DMS 273 (cell line): Measurements from ENCODE around the gene PPP2R2C.
A peak's percentile ranks its signal among the peaks of the same experiment; 100 is the strongest.

Experiments used
- DNase-seq: peaks from one replicate; lab custom pipeline; 2025; ENCODE audit not compliant: unreplicated experiment; lab: John Stamatoyannopoulos, UW

The PPP2R2C gene

DNA sequence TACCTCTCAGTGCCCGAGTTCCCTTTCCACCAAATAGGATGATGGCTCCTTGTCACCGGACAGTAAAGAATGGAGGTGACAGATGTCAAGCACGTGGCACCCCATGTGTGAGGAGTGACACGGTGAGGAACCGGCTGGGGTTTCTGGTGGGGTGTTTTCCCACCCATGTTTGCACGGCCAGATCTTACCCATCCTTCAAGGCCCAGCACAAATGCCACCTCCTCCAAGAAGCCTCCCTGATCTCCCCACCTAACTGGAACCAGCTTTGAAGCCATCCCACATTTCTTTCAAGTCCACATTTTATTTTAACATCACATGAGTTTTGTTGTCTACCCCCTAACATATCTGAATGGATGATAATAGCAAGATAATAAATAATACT, 139.8 kb downstream of the PPP2R2C start:
- no peak for DNase-seq

DNA sequence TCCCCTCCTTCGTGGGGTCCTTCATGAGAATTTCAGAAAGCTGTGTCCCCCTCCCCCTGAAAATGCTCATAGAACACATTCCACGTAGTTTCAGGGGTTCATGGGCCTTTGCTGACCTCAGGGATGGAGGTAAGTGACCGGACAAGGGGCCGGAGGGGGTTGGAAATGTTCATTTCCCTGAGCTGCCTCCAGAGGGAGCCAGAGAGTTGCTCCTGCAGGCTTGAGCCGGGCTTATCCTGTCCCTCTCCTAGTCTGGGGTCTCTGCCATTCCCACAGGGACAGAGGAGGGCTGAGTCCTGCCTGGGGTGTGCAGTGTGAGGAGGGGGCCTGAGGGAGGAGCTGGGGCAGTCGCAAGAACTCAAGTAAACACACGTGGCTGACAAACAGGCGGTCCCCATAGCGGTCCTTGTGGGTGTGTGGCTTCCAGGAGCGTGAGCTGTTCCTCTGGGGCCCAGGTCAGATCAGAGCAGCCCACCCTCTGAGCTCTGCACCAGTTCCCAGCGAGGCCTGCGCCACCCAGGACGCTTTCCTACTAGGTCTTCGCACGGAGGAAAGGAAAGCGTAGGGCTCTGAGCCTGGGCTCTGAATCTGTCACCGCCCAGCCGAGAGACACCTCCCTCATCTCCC, 140.3 kb downstream of the PPP2R2C start:
- peak; percentile 34 for DNase-seq

DNA sequence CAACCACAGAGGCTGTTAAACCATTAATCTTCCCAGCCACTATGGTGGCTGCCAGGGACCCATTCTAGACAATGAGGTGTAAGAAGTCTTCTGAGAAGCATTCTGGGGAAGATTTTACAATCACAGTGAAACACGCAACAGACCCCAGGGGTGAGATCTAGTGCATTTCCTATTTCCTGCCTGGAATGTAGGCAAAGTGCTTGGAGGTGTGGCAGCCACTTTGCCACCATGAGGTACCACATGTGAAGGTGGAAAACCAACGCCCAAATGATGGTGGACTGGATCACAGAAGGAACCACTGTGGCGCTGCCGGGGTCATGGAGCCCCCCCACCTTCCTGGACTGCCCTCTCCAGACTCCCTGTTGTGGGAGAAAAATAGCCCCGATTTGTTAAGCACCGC, 140.9 kb downstream of the PPP2R2C start:
- DNase-seq, result no peak

DNA sequence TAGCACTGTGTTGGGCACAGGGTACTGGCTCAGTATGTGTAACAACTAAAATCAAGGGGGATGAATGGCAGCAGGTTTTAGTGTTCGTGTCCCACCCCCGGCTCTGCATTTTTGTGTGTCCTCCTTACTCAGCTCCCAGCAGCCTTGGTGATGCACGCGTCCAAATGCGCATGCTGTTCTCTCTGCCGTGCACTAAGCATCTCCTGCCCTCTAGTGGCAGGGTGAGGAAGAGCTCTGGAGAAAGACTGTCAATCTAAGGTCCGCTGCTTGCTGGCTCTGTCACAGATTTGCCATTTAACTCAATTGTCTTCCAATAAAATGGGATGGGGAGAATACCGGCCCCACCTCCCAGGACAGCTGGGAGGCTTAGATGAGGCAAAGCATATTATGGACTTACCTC, 141.4 kb downstream of the PPP2R2C start:
- DNase-seq, result peak; percentile 53

DNA sequence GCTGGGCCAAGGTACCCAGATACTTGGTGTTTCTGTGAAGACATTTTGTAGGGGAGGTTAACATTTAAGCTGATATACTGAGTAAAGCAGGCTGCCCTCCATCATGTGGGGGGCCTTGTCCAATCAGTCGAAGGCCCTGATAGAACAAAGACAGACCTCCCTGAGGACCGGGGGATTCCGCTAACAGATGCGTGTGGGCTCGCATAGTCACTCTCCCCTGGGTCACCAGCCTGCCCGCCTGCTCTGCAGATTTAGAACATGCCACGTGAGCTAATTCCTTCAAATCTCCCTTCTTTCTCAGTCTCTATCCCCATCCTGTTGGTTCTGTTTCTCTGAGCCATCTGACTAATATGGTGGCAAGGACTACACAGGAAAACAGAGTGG, 142.0 kb downstream of the PPP2R2C start:
- no peak for DNase-seq

DNA sequence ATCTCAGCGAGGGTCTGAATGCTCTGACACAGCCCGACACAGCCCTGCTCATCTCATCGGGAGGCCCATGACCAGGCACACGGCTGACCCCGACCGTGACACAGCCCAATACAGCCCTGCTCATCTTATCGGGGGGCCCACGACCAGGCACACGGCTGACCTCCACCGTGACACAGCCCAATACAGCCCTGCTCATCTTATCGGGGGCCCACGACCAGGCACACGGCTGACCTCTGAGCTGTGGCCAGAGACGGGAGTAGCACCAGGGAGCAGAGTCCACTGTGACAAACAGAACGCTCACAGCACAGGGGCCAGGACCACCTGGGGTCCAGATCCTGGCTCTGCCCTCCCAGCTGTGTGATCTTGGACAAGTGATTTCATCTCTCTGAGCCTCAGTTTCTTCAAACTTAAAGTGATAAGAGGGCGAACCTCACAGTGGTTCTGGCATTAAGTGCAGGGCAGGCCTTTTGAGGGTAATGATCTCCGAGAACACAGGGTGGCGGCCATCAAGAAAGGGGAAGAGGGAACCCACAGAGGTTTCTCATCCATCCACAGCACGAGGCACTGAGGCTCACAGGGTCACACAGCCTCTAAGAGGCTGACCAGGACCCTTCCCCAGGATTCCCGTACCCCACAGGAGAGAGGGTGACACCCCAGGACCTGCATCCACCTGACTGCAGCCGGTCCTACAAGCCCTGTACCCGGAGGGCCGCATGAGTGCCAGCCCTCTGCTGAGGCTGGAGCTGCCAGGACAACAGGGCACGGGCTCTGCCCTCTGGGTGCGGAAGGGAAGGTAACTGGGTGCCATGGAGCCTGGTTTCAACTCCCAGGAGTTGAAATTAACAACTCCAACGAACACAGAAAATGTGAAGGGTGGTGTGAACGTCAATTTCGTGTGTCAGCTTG, 142.7 kb downstream of the PPP2R2C start:
- no peak for DNase-seq

DNA sequence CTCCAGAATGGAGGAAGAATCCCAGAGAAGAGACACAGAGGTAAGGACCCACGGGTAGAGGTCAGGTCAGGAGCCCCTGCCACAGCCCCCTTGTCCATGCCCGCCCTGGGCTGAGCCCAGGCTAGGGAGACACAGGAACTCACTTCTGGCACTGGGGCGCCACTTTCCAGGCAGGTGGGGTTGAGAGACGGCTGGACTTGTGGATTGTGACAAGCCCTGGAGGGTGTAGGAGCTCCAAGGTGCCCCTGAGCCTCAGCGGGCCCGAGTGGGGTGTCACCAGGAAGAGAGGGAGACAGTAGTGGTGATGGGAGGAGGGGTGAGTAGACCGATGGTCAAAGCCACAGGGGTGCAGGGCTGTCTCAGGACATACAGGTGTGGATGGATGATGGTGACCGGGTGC, 143.9 kb downstream of the PPP2R2C start:
- DNase-seq, result no peak

DNA sequence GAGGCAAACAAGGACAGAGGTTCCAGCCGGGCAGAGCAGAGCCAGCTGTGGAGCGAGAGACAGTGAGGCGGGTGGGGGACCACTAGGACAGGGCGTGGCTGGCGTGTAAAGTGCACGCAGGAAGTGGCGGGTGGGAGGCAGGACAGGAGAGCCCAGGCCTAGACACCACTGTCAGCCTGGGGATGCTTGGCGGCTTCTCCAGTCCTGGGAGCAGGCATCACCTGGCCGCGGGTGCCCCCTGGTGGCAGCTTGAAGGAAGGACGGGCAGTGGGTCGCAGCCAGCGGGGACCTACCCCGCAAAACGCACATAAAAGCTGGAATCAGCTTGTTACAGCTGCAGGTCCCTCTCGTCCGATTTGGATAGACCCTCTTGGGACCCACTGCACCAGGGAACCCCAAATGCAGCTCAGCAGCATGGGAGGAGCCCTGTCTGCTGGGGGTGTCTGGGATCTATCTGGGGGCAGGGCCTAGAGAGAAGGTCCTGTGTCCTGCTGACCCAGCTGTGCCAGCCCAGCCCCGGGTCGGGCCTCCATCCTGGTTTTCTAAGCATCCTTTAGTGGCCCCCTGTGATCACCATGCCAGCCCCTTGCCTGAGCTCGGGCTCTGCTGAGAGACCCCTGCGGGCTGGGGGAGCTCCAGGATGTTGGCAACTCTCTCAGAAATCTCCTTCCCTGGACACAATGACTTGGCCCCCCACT, 145.0 kb downstream of the PPP2R2C start:
- DNase-seq, result peak; percentile 78

DNA sequence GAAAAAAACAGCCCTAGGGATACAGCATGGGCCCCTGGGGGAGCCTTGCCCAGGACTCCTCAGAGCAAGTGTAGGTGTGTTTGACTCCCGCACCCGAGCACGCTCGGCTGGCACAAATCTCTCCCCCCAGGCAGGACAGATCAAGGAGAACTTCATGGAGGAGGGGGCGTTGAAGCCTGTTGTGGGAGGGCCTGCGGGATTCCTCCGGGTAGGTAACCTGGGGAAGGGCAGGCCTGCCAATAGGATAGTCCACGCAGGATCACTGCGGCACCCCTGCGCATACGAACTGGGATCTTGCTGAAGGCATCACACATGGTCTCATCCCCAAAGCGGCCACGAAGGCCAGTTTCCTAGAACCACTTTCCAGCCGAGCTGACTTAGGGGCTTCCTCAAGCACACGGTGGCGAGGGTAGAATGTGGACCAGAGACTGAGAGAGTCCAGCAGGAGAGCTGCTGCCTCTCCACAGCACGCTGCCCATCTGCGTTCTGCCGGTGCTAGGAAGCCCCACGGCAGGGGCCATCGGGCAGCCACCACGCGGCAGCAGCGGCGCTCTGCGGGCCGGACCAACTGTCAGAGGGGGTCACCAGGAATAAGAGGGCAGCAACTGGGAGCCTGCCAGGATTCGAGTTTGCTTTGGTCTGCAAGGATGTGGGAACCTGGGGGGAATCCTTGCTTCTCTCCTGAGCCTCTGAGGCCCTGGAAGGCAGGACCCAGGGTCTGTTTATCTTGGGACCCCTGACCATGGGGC, 145.9 kb downstream of the PPP2R2C start:
- DNase-seq, result no peak

DNA sequence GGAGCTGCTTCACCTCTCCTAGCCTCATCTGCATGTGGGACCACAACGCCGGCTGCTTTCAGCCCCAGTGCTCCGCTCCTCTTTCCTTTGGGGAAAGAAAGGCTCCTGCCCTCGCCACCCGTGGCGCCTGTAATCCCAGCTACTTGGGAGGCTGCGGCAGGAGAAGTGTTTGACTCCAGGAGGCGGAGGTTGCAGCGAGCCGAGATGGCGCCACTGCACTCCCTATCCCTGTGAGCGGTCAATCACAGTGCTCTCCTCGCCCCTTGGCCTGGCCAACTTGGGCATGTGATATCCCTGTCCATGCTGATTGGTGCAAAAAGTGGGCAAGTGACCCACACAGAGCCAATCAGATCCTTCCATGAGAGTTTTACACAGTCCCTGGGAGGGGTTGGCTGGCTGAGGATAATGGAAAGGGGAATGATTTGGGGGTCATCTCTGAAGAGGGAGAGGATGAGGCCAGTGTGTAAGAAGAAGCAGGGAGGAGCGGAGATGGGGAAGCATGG, 146.6 kb downstream of the PPP2R2C start:
- no peak for DNase-seq

DNA sequence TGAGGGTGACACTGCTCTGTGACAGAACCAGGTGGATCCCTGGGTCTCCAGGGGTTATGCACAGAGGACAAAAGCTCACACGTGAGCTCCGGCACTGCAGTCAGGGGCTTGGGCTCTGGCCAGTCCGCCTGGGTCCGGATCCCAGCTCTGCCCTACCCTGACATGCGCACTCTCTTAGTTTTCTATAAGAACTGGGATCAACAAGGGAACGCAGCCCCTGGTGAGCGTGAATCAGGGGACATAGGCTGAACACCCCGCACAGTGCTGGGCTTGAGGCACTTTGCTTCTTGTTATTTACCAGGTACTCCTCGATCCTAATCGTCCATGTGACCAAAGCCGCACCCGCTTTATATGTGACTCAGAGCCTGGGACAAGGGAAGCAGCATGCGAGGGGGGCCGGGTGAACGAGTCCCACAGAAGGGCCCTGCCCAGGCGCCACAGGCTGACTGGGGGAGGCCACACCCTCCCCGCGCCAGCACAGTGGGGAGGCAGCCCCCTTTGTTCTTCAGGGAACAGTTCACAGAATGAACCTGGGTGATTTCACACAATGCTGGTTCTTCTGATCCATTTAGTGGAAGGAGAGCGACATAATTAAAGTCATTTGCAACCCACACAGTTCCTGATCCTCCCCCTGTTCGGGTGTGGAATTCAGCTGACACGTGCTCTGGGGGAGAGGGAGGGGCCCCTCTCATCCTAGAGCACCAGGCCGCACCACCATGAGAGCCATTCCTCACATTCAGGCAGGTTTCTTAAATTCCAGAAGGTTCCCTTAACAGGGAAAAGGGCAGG, 147.2 kb downstream of the PPP2R2C start:
- no peak for DNase-seq

DNA sequence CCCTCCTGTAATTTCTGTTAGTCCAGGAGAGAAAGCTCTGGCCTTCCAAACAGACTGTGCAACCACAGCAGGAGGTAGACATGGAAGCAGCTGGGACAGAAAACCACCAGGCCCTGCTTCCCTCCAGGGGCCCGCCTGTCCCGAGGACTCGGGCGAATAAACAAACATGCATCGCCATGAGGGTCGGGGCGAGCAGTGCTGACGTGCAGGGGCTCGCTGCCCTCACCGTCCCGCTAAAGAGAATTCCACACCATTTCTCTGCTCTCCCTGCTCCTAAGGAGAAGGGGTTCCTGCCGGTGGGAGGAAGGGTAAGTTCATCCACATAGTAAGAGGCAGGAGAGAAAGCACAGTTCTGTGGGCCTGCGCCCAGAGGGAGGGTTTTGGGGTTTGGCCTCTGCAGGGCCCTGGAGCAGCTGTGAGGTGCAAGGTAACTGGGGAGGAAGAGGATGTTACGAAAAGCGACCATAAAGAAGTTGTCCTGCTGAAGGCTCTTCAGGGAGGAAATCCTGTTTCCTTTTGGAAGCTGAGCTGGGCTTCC, 147.9 kb downstream of the PPP2R2C start:
- DNase-seq, result no peak

DNA sequence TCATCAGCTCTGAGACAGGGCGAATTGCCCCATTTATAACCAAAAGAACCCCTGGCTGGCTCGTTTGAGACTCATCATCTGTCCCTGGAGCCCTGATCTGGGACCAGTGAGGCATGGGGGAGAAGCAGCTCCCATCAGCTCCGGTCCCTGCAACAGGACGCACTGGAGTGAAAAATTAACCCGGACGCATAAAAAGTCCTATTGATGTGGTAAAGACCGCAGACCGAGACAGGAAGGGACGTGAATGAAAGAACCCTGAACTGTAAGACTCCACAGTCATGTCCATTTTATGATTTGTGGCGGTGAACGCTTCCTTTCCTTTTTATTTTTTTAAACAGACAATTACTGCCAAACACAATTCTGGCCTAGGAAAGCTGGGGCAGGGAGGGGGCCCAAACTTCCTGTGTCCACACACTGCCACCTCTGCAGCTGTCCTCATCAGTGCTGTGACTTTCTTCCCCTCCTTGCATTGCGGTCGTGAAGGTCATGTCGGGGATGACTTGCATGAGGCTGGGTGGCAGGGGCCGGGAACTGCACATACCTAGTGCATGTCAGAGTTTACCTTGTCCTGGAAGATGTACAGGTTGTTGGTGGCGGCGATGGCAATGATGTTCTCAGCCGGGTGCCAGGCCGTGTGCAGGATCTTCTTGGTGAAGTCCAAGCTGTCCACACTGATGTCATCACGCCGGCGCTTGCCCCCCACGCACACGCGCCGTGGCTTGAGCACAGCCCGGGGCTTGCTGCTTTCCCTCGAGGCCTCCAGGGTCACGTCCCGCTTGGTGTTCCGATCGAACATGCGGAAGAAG, 149.4 kb downstream of the PPP2R2C start:
- no peak for DNase-seq

DNA sequence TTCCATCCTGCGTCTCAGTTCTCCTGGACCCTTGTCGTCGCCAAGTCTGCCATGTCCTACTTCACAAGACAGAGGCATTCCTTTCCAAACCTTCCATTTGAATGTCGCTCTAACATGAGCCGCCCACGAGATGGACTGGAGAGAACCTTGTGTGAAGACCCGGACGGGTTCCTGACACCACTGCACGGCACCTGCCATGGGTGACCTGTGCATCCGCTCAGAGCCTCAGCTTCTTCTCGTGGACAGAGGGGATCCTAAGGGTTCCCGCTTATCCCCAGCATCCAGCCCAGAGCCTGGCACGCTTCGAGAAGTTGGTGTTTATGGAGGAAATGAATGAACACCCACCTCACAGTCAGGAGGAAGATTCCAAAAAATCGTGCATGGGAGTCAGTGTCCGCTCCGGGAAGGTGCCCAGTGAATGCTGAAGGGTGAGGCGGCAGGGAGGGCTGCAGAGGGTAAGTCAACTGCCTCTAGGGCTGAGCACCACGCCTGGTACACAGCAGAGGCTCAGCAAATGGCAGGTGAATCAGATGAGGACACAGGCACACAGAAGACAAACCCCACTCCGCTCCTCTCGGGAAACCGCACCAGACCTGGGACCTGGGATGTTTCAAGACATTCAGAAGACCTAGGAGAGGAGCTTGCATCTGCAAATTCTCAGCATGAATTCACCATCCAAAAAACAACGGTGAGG, 150.2 kb downstream of the PPP2R2C start:
- DNase-seq, result no peak

DNA sequence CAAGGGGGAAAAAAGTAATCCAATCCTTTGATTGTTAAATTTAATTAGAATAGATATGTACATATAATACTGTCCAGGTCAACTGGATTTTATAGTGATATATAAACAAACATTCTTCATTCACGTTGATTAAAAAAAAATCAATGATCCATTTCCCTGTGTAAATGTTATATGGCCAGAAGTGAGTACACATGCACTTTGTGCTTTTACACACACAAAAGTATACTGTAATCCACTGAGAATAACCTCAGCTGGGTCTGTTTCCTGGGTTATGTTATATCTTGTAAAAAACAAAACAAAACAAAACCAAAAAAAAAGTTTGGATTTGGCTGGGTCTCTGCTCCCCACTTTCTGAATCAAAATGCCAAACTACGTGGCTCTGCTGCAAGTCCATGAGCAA, 151.1 kb downstream of the PPP2R2C start:
- DNase-seq, result no peak

DNA sequence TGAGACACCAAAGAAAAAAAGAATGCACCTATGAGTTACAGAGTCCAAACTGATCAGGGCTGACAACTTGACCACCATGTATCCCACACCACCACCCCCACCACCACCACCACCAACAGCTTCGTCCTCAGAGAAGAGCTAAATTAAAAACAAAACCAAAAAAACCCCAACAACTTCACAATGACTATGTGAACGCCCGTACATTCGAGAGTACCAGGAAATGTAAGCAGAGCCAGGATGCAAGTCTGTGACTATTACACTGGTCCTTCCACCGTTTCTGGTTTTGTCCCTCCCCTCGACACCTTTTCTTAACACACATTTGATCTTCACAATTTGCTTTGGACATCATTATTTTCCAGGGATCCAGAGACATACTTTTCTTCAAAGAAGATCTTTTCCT, 151.8 kb downstream of the PPP2R2C start:
- DNase-seq, result no peak

DNA sequence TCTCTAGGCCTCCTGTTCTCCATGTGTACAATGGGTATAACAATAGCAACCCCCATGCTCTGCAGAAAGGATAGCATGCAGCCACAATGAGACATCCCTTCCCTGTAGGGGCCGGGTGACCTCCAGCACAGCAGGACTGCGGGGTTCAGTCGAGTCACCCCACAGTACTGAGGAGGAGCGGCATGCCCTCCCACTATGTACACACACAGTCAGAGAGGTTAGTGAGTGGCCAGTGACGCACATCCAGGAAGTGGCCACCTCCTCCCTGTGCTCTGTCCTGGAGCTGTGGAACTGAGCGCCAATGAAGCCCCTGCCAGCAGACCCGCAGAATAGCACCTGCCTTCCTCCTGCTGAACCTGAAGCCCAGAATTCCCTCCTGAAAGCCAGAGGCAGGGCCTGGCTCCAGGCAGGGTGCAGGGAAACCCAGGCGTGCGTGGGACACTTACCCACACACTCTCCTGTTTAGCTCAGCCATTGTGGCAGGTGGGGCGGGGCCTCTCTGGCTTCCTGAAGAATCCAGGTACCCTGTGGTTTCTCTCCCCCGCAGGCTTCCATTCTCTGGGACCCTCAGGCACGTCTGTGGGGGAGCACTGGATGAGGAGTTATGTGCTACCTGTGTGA, 152.8 kb downstream of the PPP2R2C start:
- no peak for DNase-seq

DNA sequence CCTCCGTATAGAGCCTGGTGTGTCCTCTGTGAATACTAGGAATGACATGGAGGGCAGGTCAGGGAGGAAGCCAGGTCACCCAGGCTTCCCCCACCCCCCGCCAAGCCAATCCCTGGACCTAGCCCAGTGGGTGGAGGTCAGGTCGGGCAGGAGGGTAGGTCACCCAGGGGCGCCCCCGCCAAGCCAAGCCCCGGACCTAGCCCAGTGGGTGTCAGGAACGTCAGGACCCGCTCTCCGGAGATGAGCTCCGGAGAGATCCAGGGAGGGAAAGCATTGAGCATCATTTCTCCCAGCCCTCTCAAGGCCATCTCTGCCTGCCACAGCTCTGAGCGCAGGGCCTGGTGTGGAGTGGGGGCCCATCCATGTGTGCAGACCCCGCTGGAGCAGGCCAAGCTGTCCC, 154.2 kb downstream of the PPP2R2C start:
- no peak for DNase-seq
